Kidney tubule cell (primary cell): ENCODE results near the gene APCDD1.

Experiments used
- DNase-seq: peaks from one replicate; pipeline ENCODE4 v3.0.0-alpha.2; 2018; ENCODE audit warnings: low spot score

Gene APCDD1

GRCh38 chr18:10432781-10433180, 21.7 kb upstream of the APCDD1 start:
- DNase-seq = no peak

DNA sequence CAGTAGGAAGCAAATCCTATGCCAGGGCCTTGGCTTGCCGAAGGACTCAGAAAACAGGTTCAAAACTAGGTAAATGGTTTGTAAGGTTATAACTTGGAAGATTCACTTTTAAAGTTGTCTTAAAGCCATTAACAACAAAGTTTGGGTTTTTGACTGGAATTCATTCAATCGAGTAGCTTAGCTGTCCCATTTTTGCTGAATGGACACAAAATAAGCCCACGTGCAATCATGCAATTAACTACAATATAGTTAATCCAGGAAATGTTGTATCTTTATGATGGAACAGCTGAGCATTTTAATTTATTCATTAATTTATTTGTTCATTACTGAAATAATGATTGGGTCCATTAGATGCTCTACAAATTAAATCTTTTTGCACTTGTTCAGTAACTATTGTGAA, 18.3 kb upstream of the APCDD1 start:
- DNase-seq = no peak

- peak; percentile 13 for DNase-seq
Measured at GRCh38 chr18:10437837-10438236, 16.6 kb upstream of the APCDD1 start.

DNA sequence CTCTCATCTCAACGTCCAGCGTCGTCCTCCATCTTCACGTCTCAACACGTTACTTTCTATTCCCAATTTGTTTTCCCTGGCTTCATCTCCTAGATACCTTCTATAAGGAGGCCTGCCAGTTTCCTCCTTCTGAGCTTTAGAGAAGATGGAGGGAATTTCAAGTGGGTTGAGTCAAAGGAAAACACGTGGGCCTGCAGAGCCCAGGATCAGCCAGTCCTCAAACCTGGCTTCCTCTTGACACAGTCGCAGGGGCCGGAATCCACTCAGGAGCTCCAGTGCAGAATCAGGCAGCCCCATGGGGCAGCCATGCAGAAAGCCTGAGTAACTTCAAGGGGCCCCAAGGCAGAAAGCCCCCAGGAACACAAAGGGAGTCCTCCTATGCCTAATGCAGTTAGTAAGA, 14.5 kb upstream of the APCDD1 start:
- DNase-seq = no peak

DNA sequence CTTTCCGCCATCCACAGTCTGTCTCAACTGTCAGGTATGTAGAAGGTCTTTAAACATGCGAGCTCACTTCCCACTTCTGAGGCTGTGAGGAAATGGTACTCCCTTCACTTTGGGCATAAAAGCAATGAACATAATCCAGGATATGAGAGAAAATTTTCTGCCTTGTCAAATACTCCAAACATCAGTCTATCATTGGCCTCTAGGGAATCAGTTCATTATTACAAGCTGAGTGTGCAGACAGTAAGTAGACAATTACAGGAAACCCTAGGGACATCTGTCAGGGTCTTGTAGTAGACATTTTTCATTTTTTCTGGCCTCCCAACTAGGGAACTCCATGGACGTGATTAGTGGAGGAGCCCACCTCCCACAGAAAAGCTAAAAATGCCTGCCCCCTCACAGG, 13.6 kb upstream of the APCDD1 start:
- no peak for DNase-seq

DNA sequence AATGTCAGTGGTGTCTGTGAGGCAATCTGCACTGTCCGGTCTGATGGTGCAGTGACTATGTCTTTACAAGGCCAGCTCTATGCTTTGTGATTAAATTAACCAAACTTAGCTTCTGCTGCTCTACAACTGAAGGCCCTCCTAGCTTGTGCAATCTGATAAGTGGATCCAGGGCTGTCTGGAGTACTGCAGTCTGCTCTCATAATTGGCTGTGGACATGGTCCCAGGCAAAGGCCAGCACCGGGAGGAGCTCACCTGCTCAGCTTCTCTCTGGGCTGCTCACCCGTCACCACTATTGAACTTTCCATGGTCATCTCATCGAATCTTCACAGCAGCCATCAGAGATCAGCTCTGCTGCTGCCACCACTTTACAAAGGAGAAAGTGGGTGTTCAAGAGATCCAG, 13.0 kb upstream of the APCDD1 start:
- no peak for DNase-seq

DNA sequence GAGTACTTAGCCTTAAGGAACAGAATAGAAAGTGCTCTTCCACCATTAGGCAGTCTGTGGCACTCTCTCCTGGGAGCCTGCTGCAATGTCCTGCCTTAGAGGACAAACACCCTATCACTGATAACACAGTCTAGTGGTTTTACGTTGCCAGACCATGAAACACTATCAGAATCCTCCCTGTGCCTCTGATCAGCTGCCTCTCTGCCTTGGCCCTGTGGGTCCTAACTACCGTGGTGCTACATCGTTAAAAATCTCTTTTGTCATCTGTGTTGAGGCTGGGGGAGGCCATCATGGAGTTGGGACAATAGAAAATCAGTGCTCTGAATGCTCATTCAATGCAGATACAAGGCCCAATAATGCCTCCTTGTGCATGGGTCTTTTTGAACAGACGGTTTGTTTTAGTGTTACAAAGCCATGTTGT, 11.9 kb upstream of the APCDD1 start:
- DNase-seq = no peak

DNA sequence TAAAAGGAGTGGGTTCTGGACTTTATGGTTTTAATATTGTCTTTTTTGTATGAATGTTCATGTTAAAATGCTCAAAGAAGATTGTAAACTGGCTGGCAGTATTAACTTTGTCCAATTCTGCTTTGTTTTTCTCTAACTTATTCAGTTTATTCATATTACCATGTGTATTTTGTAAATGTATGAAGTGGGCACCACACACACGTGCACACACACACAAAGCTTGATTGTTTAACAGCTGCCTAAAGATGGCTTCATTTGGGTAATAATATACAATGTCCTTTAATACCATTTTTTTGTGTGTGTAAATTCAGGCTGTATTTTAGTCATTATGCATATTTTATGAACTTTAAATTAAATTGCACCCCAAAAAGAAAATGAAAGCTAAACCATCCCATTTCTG, 11.4 kb upstream of the APCDD1 start:
- no peak for DNase-seq

DNA sequence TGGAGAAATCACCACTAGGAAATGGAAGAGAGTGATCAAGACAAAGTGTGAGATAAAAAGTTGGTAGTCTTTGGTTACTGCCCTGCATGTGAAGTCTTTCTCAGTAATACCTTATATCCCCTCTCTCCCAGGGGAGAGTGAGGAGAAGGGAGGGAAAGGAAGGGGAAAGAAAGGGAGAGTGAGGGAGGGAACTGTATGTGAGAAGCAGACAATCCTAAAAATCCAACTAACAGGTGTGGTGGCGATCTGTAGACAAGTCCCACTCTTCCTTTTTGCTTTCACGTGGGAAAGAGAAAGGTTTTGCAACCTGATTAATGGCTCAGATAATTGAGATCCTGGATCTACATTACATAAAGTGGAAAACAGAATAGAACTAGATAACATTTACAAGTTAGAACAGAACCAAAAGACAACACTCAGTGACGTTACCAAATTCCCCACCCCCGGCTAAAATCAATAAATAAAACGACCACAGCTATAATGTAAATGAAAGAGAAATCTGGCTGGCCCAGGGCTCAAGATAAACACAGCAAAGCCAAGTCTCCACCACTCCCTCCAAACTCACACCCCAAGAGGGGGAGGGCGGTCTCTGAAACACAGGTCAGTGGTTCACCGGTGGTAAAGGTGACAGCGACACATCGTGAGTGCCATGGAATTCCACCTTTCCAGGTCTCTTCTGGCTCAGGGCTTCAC, 10.0 kb upstream of the APCDD1 start:
- no peak for DNase-seq

DNA sequence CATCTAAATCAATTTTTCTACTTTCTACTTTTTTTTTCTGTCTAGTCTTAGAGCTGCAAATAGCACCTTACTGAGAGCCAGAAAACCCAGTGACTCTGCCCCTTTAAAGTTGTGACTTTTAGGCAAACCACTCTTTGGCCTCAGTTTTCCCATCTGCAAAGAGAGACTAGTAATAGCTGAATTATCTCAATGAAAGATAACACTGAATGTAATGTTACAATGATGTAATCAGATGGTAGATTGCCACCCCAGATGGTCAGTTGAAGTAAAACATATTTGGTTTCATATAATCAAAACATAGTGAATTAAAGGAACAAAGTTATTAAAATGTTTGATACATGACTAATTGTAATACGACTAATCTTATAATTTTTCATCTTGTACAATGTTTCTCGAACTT, 5.0 kb upstream of the APCDD1 start:
- DNase-seq = no peak

- no peak for DNase-seq
Measured at GRCh38 chr18:10450986-10451385, 3.4 kb upstream of the APCDD1 start.

GRCh38 chr18:10453261-10453805, 1.1 kb upstream of the APCDD1 start:
- DNase-seq = no peak

DNA sequence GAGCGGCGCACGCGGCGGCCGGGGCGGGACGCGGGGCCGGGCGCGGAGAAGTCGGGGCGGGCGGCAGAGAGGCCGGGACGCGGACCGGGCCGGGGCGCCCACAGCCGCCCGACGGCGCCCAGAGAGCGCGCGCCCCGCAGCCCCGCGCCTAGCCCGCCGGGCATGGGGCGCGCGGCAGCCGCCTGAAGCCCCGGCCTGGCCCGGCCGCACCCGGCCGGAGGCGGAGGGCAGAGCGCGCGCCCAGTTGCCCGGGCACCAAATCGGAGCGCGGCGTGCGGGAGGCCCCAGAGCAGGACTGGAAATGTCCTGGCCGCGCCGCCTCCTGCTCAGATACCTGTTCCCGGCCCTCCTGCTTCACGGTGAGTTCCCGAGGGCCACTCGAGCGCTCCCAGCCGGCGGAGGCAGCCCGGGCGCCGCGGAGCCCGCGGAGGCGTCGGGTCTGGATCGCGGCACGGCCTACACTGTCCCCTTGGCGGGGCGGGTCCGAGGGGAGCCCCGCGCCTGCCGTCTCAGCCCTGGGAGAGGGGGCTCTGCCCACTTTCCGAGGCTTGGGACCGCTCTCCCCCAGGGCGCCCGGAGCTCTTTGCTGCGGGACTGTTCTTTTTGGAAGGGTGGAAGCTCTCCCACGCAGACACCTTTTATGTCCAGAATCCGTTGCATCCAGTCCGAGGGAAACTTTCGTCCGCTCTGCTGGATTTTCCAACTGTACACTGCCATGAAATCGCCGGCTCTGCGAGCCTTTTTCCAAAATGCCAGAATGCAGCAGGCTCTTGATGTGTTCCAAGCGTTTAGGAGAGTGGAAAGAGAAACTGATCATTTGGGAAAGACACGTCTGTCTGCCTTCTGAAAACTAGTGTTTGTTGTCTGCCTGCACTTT, 484 bp downstream of the APCDD1 start:
- peak; percentile 18 for DNase-seq

GRCh38 chr18:10455726-10456453, 1.5 kb downstream of the APCDD1 start:
- no peak for DNase-seq

GRCh38 chr18:10456718-10457117, 2.3 kb downstream of the APCDD1 start:
- no peak for DNase-seq

DNA sequence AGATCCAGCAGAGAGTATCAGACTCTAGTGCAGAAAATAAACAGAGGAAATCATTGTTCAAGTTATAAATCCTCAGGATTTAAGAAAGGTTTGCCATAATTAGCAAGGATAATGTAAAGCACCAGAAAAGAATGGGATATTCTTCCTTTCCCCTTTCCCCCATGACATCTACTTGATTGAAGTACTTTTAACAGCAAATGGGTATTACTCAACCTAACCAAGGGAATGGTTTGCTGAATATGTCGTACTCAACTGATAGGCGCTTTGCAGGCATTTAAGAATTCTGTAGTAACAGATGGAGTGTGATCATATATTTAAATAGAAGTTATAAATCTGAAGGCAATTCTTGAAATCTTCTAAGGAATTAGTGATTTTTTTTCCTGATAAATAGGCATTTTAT, 2.7 kb downstream of the APCDD1 start:
- no peak for DNase-seq

DNA sequence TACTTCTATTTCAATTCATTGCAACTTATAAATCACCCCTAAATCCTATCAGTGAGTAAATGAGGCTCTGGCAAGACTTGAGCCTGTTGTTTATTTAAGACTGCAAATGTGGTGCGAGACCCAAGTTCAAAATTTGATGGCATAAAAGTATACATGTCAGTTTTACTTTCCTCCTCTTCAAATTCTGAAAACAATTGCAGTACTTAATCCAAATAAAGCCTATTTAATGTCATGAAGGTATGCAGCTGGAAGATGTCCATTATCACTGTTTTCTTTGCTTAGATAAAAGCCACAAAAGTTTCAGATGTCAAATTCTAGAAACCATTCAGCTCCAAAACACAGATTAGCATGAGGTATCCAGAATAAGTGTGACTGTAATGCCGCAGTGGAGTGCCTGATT, 3.3 kb downstream of the APCDD1 start:
- DNase-seq = no peak

DNA sequence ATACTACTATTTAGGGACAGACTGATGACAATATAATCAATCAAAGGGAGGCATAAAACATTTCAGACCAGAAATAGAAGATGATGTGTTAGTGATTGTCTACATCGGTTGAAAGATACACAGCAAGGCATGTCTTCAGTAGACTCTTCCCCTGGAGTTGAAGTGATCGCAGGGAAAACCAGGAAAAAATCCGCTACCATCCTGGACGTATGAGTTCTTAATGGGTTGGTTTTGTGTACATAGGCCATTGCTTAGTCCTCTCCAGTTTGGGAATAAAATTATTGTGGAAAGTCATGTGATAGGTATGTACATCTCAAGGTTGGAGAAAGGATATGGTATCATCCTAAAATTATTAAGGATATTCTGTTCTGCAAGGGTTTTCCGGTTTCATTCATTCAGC, 4.3 kb downstream of the APCDD1 start:
- no peak for DNase-seq

- DNase-seq = no peak
Measured at GRCh38 chr18:10459587-10459986, 5.2 kb downstream of the APCDD1 start.

- DNase-seq = no peak
Measured at GRCh38 chr18:10460414-10461018, 6.1 kb downstream of the APCDD1 start.

- no peak for DNase-seq
Measured at GRCh38 chr18:10461989-10462388, 7.6 kb downstream of the APCDD1 start.

DNA sequence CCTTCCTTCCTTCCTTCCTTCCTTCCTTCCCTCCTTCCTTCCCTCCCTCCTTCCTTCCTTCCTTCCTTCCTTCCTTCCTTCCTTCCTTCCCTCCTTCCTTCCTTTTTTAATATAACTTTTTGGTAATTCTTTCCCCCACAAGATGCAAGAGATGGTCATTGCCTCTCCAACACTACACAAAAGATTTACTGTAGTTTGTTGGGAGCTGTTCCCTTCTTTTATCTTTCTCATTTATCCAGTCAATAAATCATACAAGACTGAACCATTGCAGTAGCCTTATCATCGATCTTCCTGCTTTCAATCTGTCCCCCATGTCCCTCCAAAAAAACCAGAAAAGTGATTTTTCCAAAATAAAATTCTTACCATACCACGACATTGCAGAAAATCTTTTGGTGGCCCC, 8.2 kb downstream of the APCDD1 start:
- DNase-seq = no peak
